RCC 7860 (cell line): ENCODE data around the gene CACTIN.
"Not testable (repeated sequence)": the region's sequence is repeated elsewhere in the genome, so short reads cannot be mapped to it uniquely, and the experiment has no call there.

Experiments
- DNase-seq: peaks from one replicate; pipeline ENCODE4 v3.0.0-alpha.2; 2015; ENCODE audit warnings: low spot score
- FAIRE-seq: peaks from 2 replicates; lab custom pipeline; 2012; peaks lifted over from hg19 to GRCh38; lab: Jason Lieb, UNC

The CACTIN gene

DNA sequence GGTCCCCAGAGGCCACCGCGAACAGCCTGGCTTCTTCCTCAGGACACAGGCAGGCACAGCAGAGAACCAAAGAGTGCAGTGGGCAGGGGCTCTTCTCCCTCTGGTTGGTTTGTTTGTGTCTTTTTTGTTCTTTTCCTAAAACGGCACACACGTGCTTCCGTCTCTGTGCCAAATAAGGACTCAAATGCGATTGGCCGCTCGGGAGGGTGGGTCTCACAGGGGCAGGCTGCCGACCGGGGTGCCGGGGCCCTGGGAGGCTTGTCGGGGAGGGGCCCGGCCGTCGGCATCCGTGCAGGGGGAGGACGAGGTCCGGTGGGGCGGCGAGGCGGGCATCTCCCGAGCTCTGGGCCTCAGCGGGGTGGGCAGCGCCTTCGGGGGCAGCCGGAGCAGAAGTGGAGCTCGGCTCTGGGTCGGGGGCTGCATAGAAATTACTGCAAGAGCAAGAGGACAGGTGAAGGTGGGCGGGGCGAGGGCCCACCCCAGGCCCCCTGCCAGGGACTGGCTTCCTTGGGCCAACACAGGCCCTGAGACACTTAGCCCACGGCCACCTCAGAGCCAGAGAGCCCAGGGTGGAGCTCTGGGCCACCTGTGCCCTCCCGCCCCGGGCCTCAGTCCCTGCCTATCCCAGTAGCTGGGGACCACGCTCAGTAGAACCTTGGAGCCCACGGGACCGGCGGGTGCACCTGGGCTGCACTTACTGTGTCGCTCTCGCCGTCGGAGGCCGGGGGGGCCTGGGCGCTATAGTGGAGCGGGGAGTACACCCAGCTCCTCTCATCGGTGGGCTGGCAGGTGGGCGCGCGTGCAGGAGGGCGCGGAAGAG, 6.4 kb upstream of the CACTIN start:
- no peak for FAIRE-seq
- no peak for DNase-seq

DNA sequence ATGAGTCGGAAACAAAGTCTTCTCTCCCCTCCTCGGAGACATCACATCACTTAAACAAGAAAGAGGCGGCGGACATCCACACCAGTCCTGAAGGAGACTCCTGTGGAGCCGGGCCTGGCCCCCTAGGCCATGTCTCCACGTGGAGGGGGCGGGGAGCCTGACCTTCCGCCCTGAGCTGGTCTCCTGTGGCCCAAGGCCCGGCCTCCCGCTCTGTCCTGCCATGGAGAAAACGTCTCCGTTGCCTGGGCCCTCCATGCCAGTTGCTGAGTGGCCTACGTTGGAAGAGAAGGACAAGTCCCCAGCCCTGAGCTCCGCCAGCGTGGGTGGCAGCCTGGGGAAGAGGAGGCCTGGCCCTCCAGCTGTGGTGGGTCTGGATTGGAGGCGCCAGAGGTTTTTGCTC, 5.5 kb upstream of the CACTIN start:
- no peak for FAIRE-seq
- DNase-seq: no peak

GRCh38 chr19:3631053-3631861, 4.7 kb upstream of the CACTIN start:
- no peak for DNase-seq
- no peak for FAIRE-seq

- DNase-seq, FAIRE-seq: not testable (repeated sequence)
These were observed 2.2 kb upstream of the CACTIN start for GRCh38 chr19:3628766-3629165.

DNA sequence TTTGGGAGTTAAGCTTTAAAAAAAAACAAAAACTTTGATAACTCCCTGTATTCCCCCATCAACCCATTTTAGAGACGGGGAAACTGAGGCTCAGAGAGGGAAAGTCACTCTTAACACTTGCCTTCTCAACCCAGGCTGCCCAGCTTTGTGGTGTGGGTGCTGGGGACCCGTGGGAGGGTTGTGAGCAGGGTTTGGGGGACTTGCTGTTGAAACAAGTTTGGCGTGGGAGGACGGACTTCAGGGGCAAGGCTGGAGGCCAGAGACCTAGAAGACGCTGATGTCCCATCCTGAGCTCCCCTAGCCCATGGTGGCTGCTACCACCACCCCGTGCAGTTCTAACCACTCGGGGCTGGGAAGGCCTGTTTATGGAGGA, 747 bp upstream of the CACTIN start:
- FAIRE-seq: no peak
- no peak for DNase-seq

DNA sequence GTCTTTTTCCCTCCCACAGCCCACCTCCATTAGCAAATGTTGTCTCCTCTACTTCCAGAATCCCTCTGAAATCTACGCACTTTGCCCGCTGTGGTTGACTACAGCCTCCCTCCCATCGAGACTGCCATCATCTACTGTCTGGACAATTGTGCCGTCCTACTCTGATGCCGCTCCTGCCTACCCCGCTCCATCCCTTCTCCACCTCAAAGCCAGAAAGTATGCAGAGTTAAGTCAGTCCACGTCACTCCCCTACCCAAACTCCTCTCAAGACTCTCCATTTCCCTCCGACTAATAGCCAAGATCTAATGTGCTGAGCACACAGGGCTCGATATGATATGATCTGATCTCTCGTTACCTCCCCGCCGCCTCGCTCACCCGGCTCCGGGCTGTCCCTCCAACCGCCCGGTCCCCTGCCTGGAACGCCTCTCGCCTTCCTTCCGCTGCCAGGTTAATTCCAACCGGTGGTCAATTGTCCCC, 556 bp downstream of the CACTIN start:
- FAIRE-seq: no peak
- no peak for DNase-seq

GRCh38 chr19:3623716-3624115, 2.9 kb downstream of the CACTIN start:
- FAIRE-seq: no peak

DNA sequence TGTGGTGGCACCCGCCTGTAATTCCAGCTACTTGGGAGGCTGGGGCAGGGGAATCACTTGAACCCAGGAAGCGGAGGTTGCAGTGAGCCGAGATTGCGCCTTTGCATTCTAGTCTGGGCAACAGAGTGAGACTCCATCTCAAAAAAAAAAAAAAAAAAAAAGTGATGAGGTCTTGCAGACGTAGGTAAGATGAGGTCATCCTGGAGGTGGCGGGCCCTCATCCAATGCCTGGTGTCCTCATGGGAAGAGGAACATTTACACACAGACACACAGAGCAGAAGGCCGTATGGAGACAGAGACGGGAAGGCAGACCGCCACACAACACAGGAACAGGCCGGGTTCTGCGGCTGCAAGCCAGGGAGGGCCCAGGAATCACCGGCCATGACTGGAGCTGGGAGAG, 4.4 kb downstream of the CACTIN start:
- FAIRE-seq (no peak), DNase-seq (no peak)

More at GRCh38 chr19:3623716-3624115, 2.9 kb downstream of the CACTIN start:
- DNase-seq: no peak

DNA sequence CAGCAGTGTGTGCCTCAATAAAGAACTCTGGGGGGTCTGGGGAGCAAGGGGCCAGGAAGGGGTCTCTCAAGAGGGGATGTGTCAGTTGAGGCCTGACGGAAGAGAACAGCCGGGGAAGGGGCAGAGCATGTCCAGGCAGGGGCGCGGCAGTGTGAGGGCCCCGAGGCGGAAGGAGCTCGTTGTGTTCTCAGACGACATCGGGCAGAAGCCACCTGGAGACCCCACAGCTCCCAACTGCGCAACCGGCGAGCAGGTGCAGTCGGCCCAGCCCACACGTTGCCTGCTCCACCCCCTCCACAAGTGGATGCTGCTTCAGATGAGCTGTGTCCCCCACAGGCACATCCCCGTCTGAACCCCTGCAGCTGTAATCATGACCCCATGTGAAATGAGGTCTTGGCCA, 4.9 kb downstream of the CACTIN start:
- no peak for FAIRE-seq

DNA sequence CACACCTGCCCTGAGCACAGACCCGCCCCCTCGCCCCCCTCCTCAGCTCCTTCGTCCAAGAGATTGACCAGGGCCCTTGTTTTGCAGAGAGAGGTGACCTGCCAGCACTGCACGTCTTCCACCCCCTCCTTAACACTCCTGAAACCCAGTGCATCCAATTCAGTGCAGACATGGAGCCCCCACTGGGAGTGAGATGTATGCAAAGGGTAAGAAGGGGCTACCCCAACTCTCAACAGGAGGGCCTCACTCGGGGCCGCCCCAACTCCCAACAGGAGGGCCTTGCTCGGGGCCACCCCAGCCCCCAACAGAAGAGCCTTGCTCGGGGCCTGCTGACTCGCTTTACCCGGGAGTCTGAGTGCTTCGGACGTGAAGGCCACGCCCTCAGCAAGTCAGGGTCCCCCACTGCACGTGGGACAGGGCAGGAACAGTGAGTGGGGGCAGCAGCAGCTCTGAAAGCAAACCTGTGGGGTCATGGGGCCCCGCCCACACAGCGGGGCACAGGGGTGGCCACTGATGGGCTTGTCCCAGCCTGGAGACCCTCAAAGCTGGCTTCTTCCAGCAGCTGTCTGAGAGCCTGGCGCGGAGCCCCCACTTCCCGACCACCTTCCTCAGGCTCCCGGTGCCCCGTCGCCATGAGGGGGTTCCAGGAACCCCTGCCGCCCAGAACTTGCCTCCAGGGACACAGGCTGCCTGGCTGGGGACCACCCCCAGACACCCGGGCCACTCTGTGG, 5.6 kb downstream of the CACTIN start:
- FAIRE-seq (no peak), DNase-seq (no peak)

More for the DNA sequence above, 4.9 kb downstream of the CACTIN start:
- DNase-seq: no peak

- DNase-seq (no peak), FAIRE-seq (no peak)
These were observed 6.3 kb downstream of the CACTIN start for GRCh38 chr19:3620145-3620816.

DNA sequence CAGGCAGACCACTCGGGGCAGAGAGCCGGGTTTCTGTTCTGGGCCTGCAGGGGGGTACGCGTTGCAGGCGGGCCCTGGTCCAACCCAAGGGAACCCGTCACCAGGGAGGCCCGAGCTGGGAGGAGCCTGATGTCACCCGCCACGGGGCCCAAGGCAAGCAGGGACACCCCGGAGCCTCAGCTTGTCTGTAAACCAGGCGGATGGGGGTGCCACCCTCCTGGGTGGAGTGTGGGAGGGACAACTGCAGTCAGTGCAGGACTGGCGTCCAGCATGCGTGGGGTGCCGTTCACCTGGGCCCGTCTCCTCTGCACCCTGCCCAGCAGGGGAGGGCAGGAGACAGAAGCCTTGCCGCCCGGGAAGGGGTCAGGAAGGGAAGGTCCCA, 7.0 kb downstream of the CACTIN start:
- DNase-seq (no peak), FAIRE-seq (no peak)

DNA sequence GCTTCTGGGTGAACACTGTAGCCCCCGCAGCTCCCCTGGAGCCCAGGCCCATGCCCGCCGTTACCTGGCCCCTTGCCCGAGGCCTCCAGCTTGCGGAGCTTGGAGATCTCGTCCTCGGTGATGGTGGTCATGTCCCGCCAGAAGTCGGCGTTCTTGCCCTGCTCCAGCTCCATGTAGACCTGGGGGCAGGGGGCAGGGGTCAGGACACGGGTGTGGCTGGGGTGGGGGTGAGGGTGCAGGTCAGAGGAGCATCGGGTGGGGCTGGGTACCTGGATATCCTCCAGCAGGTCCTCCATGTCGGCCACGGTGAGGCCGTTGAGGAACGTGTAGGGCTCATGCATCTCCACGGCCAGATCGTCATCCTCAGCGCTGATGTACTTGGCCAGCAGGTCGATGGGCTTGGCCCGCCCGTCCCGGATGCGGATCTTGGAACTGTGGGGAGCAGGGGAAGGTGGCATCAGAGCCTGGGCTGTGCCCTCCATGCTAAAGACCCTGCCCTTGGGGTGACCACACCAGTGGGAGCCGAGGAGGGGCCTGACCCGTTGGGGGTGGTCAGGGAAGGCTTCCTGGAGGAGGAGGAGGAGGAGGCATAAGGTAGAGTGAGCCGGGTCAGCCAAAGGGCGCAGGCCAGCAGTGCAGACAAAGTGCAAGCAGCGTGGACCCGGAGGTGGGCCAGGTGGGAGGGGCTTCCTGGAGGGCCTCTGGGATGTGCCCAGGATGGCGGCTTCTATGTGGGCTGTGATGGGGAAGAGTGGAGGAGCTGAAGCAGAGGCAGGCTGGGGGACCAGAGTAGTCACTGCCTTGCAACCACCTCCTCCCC, 7.6 kb downstream of the CACTIN start:
- DNase-seq (no peak), FAIRE-seq (no peak)

DNA sequence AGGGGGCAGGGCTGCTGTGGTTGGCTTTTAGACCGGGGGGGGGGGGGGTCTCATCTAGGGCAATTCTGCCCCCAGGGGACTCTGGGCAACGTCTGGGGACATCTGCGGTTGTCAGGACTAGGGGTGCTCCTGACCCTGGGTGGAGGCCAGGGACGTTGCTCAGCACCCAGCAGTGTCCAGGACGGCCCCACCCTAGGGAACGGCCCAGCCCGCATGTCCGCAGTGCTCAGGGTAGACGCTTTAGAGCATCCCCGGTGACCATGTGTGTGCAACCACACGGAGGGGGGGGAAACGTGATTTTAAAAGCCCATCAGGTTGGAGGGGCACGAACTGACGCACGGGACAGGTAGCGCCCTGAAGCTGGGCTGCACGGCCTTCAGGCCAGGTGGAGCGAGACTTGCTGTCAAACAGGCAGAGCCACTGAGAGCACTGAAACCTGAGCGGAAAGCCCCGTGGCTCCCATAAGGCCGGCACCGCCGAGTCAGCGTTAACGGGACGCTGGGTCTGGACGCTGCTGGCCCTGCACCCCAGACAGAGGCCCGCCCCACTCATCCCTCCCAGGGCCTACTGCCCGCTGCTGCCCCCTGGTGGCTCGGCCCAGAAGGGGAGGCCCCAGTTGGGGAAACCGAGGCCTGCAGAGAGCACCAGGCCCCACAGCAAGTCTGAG, 8.3 kb downstream of the CACTIN start:
- FAIRE-seq: no peak
- no peak for DNase-seq

GRCh38 chr19:3617463-3617862, 9.1 kb downstream of the CACTIN start:
- DNase-seq (no peak), FAIRE-seq (no peak)

GRCh38 chr19:3615524-3616135, 11.0 kb downstream of the CACTIN start:
- DNase-seq (no peak), FAIRE-seq (no peak)

DNA sequence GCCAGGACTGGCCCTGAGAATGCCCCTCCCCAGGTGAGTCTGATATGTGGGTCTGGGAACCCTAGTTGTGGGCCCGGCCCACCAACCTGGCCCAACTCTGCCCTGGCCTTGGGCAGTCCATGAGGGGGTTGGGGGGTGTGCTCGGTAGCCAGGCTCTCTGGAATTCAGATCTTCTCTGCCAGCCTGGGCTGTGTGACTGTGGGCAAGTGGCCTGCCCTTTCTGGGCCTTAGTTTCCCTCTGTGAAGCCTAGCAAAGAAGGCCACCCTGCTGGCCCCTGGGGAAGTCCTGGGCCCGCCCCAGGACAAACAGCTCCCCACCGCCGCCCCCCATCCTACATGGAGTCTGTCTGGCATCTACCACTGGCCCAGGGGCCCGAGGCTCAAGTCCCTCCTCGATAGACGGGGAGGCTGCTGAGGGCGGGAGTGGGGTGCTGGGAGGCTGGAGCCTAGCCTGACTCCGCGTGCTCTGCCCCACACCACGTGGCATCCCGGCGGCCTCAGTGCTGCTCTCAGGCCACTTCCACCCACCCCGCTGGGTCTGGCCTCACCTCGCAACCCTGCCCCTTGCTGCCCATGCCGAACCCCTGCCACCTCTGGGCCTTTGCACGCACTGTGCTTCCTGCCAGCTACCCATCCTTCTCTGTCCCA, 11.6 kb downstream of the CACTIN start:
- FAIRE-seq (no peak), DNase-seq (no peak)

DNA sequence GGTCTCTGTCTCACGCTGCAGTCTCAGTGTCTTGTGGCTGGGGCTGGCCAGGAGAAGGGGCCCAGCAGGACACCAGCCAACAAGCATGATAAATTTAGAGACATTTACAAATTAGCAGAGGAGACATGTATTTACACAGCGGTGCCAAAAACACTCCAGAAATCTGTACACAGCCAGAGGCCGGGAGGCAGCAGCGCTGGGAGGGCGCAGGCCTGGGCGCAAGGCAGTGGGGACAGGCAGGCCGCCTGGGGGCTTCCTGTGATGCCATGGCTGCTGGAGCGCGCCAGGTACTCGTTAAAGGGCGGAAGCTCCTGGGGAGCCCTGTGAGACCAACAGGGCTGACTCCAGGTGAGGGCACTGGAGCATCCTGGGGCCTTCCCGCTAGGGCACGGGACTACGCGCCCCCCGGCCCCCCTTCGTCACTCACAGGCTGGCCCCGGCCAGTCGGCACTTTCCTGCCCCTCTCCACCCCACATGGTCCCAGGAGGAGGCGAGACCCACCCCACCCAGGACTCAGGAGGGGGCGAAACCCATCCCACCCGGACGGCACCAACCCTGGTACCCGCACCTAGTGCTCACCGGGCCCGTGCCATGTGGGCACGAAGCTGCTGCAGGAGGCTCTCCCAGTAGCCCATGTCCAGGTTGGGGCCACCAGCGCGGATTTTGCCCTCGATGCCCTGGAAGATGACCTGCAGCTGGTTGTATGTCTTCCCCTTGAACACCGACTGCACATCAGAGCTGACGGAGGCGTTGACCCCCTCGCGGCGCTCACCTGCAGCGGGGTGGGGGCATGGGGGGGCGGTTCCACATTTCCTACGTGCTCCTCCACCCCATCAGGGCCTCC, 12.6 kb downstream of the CACTIN start:
- FAIRE-seq: no peak
- no peak for DNase-seq
